ENCODE results near the gene BPHL.
"Not testable (repeated sequence)": the region's sequence is repeated elsewhere in the genome, so short reads cannot be mapped to it uniquely, and the experiment has no call there.

Gene BPHL

GRCh38 chr6:3124667-3125066 is 6.2 kb downstream of the BPHL start:
- no peak for DNase-seq

GRCh38 chr6:3125815-3126214 is 7.3 kb downstream of the BPHL start:
- no peak for DNase-seq

- no peak for DNase-seq
These were observed 10.0 kb downstream of the BPHL start for GRCh38 chr6:3128356-3129108.

- DNase-seq, result no peak
These were observed 13.2 kb downstream of the BPHL start for GRCh38 chr6:3131695-3132094.

GRCh38 chr6:3133515-3133914 is 15.0 kb downstream of the BPHL start:
- DNase-seq, result no peak

GRCh38 chr6:3135668-3136291 is 17.3 kb downstream of the BPHL start:
- DNase-seq, result no peak

GRCh38 chr6:3136292-3137011 is 17.9 kb downstream of the BPHL start:
- no peak for DNase-seq

GRCh38 chr6:3137057-3137777 is 18.7 kb downstream of the BPHL start:
- no peak for DNase-seq

GRCh38 chr6:3137873-3138272 is 19.4 kb downstream of the BPHL start:
- DNase-seq, result not testable (repeated sequence)

- peak; percentile 66 to 81 for DNase-seq
These were observed 19.8 kb downstream of the BPHL start for GRCh38 chr6:3138341-3138740.

- DNase-seq, result peak; percentile 66 to 86
These were observed 20.8 kb downstream of the BPHL start for GRCh38 chr6:3139090-3139903.

GRCh38 chr6:3140201-3140600 is 21.7 kb downstream of the BPHL start:
- no peak for DNase-seq

- no peak for DNase-seq
These were observed 24.0 kb downstream of the BPHL start for GRCh38 chr6:3142536-3142935.

GRCh38 chr6:3143158-3143557 is 24.6 kb downstream of the BPHL start:
- DNase-seq, result no peak

- DNase-seq, result no peak
These were observed 26.1 kb downstream of the BPHL start for GRCh38 chr6:3144571-3144970.

- no peak for DNase-seq
These were observed 29.6 kb downstream of the BPHL start for GRCh38 chr6:3147914-3148757.

- DNase-seq, result no peak
These were observed 33.2 kb downstream of the BPHL start for GRCh38 chr6:3151691-3152090.

GRCh38 chr6:3152689-3153088 is 34.2 kb downstream of the BPHL start:
- no peak for DNase-seq

GRCh38 chr6:3155416-3155815 is 36.9 kb downstream of the BPHL start:
- not testable (repeated sequence) for DNase-seq

- peak in 1 of 2 donors; percentile 13 for DNase-seq
These were observed 37.9 kb downstream of the BPHL start for GRCh38 chr6:3156184-3157130.
